Gastrocnemius medialis (tissue), 4 donors: ENCODE data around the gene PALLD. TPM values are rescaled to one million over a fixed set of nuclear protein-coding genes. Genes with fewer than 3 reads are reported as not detected.

Experiments used
- ATAC-seq, 2 donors: fragments of 150-250 bp; one replicate each; pipeline ENCODE4 v1.9.1; 2016
- DNase-seq, 2 donors: peaks; one replicate each; pipeline ENCODE4 v3.0.0-alpha.2; 2019
- H3K27ac ChIP-seq, 4 donors: fragments of 200-600 bp; sonication (generic); 1 replicate in 1 of 4; 2 replicates in 3 of 4; pipeline ENCODE4 v1.5.1; 2016 to 2018; ENCODE audit warnings: mild to moderate bottlenecking in 2 of 4, moderate library complexity in 1 of 4
- H3K27me3 ChIP-seq, 3 donors: fragments of 200-600 bp; sonication (generic) in 2 of 3; 1 replicate in 1 of 3; 2 replicates in 2 of 3; pipeline versions ENCODE4 v1.5.1 to v1.6.0; 2016 to 2019; ENCODE audit warnings: mild to moderate bottlenecking in 1 of 3, moderate library complexity in 1 of 3
- H3K36me3 ChIP-seq, 2 donors: fragments of 200-600 bp; sonication (generic) in 1 of 2; one replicate each; pipeline ENCODE4 v1.5.1; 2017 to 2018
- H3K4me1 ChIP-seq, 2 donors: fragments of 200-600 bp; sonication (generic) in 1 of 2; one replicate each; pipeline ENCODE4 v1.5.1; 2016 to 2017; ENCODE audit warnings: mild to moderate bottlenecking in 2 of 2
- H3K4me3 ChIP-seq, 4 donors: fragments of 200-600 bp; sonication (generic) in 3 of 4; 1 replicate in 1 of 4; 2 replicates in 3 of 4; pipeline ENCODE4 v1.5.1; 2016 to 2019; ENCODE audit warnings: mild to moderate bottlenecking in 2 of 4
- H3K9me3 ChIP-seq, 3 donors: fragments of 200-600 bp; sonication (generic) in 2 of 3; 1 replicate in 1 of 3; 2 replicates in 2 of 3; pipeline ENCODE4 v1.5.1; 2016 to 2019
- CTCF ChIP-seq, 5 experiments: fragments of 450-650 bp in 3 of 5; fragments of 200-600 bp in 2 of 5; sonication (generic) in 2 of 5; IDR thresholded peaks in 4 of 5; conservative IDR thresholded peaks in 1 of 5; 1 replicate in 4 of 5; 2 replicates in 1 of 5; pipeline ENCODE4 v1.5.1; 2016 to 2019; ENCODE audit warnings: antibody characterized with exemption in 5 of 5, mild to moderate bottlenecking in 3 of 5, moderate library complexity in 3 of 5
- POLR2A ChIP-seq, 2 donors: fragments of 450-650 bp; IDR thresholded peaks; one replicate each; pipeline ENCODE4 v1.6.1; 2017; ENCODE audit warnings: antibody characterized with exemption in 2 of 2, mild to moderate bottlenecking in 2 of 2, moderate library complexity in 2 of 2
- in situ Hi-C, 4 donors: fragments of 200-750 bp; cut with MboI; loops; one replicate each; pipeline versions ENCODE4 v1.15.0 to v1.8.0; 2017; ENCODE audit warnings: low sequenced_read_pairs in 4 of 4
- intact Hi-C: fragments of 100-400 bp; cut with DNase I; formaldehyde crosslinking; loops from one replicate; pipeline ENCODE4 v1.15.1; 2023; ENCODE audit warnings: low total_unique reads
- total RNA-seq, 4 donors: library from RNA; depleted of rRNA; stranded (reverse); fragments of >200 nt; gene quantifications; one replicate each; pipeline versions ENCODE4 v1.1.0 to v1.2.3, GENCODE V29; 2016

The PALLD gene
- total RNA-seq, 4 donors from 2014 or later: 165 to 439 (median 319) TPM

DNA sequence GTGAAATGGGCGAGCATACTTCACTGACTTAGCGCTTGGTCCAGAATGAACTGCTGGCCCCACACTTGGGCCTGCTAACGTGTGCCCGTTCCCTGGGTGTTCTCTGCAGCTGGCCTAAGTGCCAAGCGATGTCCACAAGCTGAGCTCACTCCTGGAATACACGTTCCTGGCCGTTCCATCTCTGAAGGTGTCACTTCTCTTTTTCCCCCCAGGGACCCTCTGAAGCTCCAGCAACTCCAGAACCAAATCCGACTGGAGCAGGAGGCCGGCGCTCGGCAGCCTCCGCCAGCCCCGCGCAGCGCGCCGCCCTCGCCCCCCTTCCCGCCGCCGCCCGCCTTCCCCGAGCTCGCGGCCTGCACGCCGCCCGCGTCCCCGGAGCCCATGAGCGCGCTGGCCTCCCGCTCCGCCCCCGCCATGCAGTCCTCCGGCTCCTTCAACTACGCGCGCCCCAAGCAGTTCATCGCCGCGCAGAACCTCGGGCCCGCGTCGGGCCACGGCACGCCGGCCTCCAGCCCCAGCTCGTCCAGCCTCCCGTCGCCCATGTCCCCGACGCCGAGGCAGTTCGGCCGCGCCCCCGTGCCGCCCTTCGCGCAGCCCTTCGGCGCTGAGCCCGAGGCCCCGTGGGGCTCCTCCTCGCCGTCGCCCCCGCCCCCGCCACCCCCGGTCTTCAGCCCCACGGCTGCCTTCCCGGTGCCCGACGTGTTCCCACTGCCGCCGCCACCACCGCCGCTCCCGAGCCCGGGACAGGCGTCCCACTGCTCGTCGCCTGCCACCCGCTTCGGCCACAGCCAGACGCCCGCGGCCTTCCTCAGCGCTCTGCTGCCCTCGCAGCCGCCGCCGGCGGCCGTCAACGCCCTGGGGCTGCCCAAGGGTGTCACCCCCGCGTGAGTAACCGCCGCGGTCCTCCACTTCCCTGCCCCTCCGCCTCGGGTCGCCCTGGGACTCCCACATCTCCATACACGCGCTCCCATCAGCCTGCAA, 380.9 kb downstream of the PALLD start:
- H3K4me1 ChIP-seq: peaks cover 38 to 40% of the 10 kb centered on the region in 2 donors
- H3K36me3 ChIP-seq: peaks cover 0 to 6% of the 10 kb centered on the region in 2 donors
- no peaks in the 10 kb centered on the region for H3K27me3 ChIP-seq
- peak overlapping the region; percentile 38 to 48 (median 44) for H3K4me3 ChIP-seq
- DNase-seq: peak in 1 of 2 donors; percentile 52
- TF ChIP-seq CTCF (IDR thresholded peaks at IDR 0.05 in 4 of 5, conservative IDR thresholded peaks at IDR 0.05 in 1 of 5) (no peak), POLR2A (IDR thresholded peaks at IDR 0.05) (no peak)
- in situ Hi-C loops (no loop called here), intact Hi-C loops (no loop called here)
- no peaks in the 10 kb centered on the region for H3K9me3 ChIP-seq
- peak overlapping the region; percentile 55 to 78 (median 74) for H3K27ac ChIP-seq
- peak; percentile 55 for ATAC-seq

DNA sequence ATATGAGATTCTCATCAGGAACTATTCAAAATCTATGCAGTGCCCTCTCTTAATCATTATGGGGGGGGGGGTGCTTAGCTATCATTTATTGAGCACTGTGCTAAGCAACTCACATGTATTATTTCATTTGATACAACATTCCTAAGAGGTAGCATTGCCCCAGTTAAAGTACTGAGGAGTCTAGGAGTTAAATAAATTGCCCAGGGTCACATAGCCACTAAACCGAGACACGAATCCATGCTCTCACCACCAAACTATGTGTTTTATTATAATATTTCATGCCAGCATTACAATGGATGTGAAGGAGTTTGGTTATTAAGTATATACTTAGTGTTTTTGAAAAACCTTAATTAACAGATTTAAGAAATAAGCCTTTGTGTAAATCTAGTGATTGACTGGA, 381.8 kb downstream of the PALLD start:
- intact Hi-C loops: no loop called here
- ATAC-seq: no peak
- no peak for TF ChIP-seq POLR2A (IDR thresholded peaks at IDR 0.05)
- TF ChIP-seq CTCF (IDR thresholded peaks at IDR 0.05 in 4 of 5, conservative IDR thresholded peaks at IDR 0.05 in 1 of 5): no peak
- Histone ChIP-seq H3K27ac (peak overlapping the region; percentile 55 to 78 (median 74)), H3K9me3 (no peaks in the 10 kb centered on the region), H3K4me3 (peak overlapping the region; percentile 38 to 48 (median 44)), H3K36me3 (peaks cover 0 to 6% of the 10 kb centered on the region in 2 donors), H3K4me1 (peaks cover 44 to 46% of the 10 kb centered on the region in 2 donors), H3K27me3 (no peaks in the 10 kb centered on the region)
- in situ Hi-C loops: no loop called here
- no peak for DNase-seq

DNA sequence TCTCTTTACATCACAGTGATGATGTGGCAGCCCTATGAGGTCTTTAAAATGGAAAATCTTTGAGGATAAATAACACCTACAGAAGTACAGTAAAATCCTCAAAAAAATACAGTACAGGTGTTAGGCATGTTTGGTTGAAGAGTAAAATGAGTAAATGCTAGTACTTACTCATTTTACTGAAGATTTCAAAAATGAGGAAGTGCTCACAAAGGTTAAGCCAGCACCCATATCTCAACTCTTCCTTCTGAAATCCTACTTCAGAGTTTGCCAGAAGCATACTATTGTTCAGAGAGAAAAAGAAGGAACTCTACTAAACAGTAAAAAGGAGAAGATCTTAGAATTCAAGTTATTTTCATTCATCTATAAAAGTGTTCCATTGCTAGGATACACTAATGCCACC, 382.3 kb downstream of the PALLD start:
- ATAC-seq: no peak
- no peak for DNase-seq
- peaks cover 0 to 6% of the 10 kb centered on the region in 2 donors for H3K36me3 ChIP-seq
- H3K4me3 ChIP-seq: no peak overlapping the region
- peaks cover 44 to 52% of the 10 kb centered on the region in 2 donors for H3K4me1 ChIP-seq
- in situ Hi-C loops: no loop called here
- no peak for TF ChIP-seq CTCF (IDR thresholded peaks at IDR 0.05 in 4 of 5, conservative IDR thresholded peaks at IDR 0.05 in 1 of 5)
- H3K9me3 ChIP-seq: no peaks in the 10 kb centered on the region
- no peaks in the 10 kb centered on the region for H3K27me3 ChIP-seq
- intact Hi-C loops: no loop called here
- peak overlapping the region; percentile 62 to 78 (median 73) for H3K27ac ChIP-seq

DNA sequence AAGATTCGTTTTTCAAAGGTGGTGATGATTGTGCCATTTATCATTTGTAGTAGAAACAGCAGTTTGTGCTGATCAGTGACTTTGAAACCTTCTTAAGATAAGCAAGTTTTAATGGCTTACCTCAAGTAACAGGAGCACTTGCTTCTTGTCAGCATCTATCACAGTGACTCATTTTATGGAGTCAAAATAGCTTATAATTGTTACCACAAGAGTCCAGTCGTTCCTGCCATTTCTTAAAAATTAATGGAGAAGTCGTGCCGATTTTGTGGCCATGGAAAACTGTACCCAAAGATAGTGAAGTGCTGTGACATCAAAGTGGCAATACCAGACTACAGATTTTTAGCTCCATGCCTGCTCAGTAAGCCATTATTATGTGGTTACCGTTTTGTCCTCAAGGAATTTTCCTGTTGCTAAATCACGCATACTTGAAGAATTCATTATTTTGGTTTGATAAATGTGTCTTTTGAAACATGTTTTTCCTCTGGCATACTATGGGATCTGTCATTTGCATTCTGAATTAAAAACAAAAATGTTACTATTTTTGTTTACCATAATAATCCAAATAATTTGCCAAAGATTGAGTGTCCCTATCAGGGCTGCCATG, 383.3 kb downstream of the PALLD start:
- ATAC-seq: no peak
- intact Hi-C loops: no loop called here
- in situ Hi-C loops: no loop called here
- no peaks in the 10 kb centered on the region for H3K27me3 ChIP-seq
- H3K9me3 ChIP-seq: no peaks in the 10 kb centered on the region
- TF ChIP-seq POLR2A (IDR thresholded peaks at IDR 0.05) (no peak), CTCF (IDR thresholded peaks at IDR 0.05 in 4 of 5, conservative IDR thresholded peaks at IDR 0.05 in 1 of 5) (no peak)
- H3K4me3 ChIP-seq: no peak overlapping the region
- DNase-seq: no peak
- H3K36me3 ChIP-seq: peaks cover 0 to 6% of the 10 kb centered on the region in 2 donors
- H3K4me1 ChIP-seq: peaks cover 50 to 60% of the 10 kb centered on the region in 2 donors
- peak overlapping the region; percentile 62 to 78 (median 73) for H3K27ac ChIP-seq
